HepG2 (cell line): ENCODE measurements around the gene ABHD17C. TPM values are rescaled to one million over a fixed set of nuclear protein-coding genes. Genes with fewer than 3 reads are reported as not detected.

Experiments used
- ATAC-seq: fragments of 200-7000 bp; cut with Tn5 transposase; 3 replicates; pipeline ENCODE4 v1.9.1; 2020; ENCODE audit warnings: mild to moderate bottlenecking, moderate library complexity
- BruUV-seq: library from RNA; stranded (reverse); fragments of 400-500 nt; replicated peaks from 2 replicates; lab custom pipeline; 2021; lab: Mats Ljungman, UMichigan
- CTCF ChIA-PET: fragments of 300-600 bp; formaldehyde crosslinking; extraction: SDS; loops from one replicate; lab custom pipeline; 2021; ENCODE audit warnings: low total read pairs, inconsistent platforms, low intra/inter-chr PET ratio; lab: Yijun Ruan, JAX
- POLR2A ChIA-PET: fragments of 350-600 bp; sonication (Branson Sonifier 250); formaldehyde crosslinking; loops from one replicate; lab custom pipeline; 2020; ENCODE audit warnings: antibody characterized with exemption, inconsistent platforms; lab: Yijun Ruan, JAX
- DNase-seq: peaks from one replicate; pipeline ENCODE4 v3.0.0-alpha.2; 2015; ENCODE audit warnings: low spot score
- FAIRE-seq: peaks from 3 replicates; lab custom pipeline; 2011; peaks lifted over from hg19 to GRCh38; lab: Jason Lieb, UNC
- H2AFZ ChIP-seq: one replicate; pipeline ENCODE4 v1.6.1; 2011; ENCODE audit warnings: low read length, inconsistent platforms
- H3K27ac ChIP-seq: fragments of 300-600 bp; 3 replicates; pipeline ENCODE4 v1.8.0; 2011; ENCODE audit warnings: mixed run types, mild to moderate bottlenecking, mixed read lengths, low read length, inconsistent platforms; ENCODE audit not compliant: insufficient read depth; ENCODE audit errors: extremely low read length
- H3K27me3 ChIP-seq, 2 experiments: fragments of 200-600 bp in 1 of 2; 2 replicates in 1 of 2; 3 replicates in 1 of 2; pipeline versions ENCODE4 v1.6.0 to v1.8.0; 2011; ENCODE audit warnings: low read length in 2 of 2, mild to moderate bottlenecking in 2 of 2, moderate library complexity in 2 of 2, inconsistent platforms in 1 of 2; ENCODE audit not compliant: insufficient read depth in 2 of 2, control insufficient read depth in 1 of 2
- H3K36me3 ChIP-seq, 2 experiments: fragments of 200-600 bp in 1 of 2; replicated peaks in 1 of 2; 2 replicates in 1 of 2; 3 replicates in 1 of 2; pipeline versions ENCODE4 v1.5.1 to v1.8.0; 2011; ENCODE audit warnings: low read length in 2 of 2, inconsistent platforms in 1 of 2; ENCODE audit not compliant: insufficient read depth in 2 of 2, control insufficient read depth in 1 of 2
- H3K4me1 ChIP-seq: 2 replicates; pipeline ENCODE4 v1.5.1; 2012; ENCODE audit warnings: low read length, inconsistent platforms; ENCODE audit not compliant: insufficient read depth
- H3K4me2 ChIP-seq: 2 replicates; pipeline ENCODE4 v1.6.0; 2011; ENCODE audit warnings: low read depth, low read length, inconsistent platforms
- H3K4me3 ChIP-seq, 3 experiments: fragments of 200-600 bp in 1 of 3; sonication (generic), shearing (Covaris generic) in 1 of 3; replicated peaks in 1 of 3; 2 replicates each; pipeline ENCODE4 v1.5.1; 2011 to 2016; ENCODE audit warnings: low read length in 3 of 3, inconsistent platforms in 2 of 3, low read depth in 2 of 3, mild to moderate bottlenecking in 2 of 3, control low read depth in 1 of 3, mixed read lengths in 1 of 3; ENCODE audit not compliant: insufficient read depth in 1 of 3
- H3K79me2 ChIP-seq: one replicate; pipeline ENCODE4 v1.6.1; 2011; ENCODE audit warnings: low read length, inconsistent platforms; ENCODE audit not compliant: insufficient read depth
- H3K9ac ChIP-seq: 2 replicates; pipeline ENCODE4 v1.6.0; 2011; ENCODE audit warnings: mild to moderate bottlenecking, low read depth, low read length, inconsistent platforms; ENCODE audit not compliant: insufficient read depth
- H3K9me3 ChIP-seq: 2 replicates; pipeline ENCODE4 v1.5.1; 2012; ENCODE audit warnings: mild to moderate bottlenecking, low read length
- H4K20me1 ChIP-seq: 2 replicates; pipeline ENCODE4 v1.6.0; 2011; ENCODE audit warnings: inconsistent platforms, mild to moderate bottlenecking, low read length, moderate library complexity; ENCODE audit not compliant: insufficient read depth
- ASH2L ChIP-seq: fragments of 300-600, 200-600 bp; sonication (generic); IDR thresholded peaks from 2 replicates; pipeline ENCODE4 v1.7.0; 2017; ENCODE audit warnings: low read depth, mild to moderate bottlenecking, moderate library complexity, mixed read lengths, low read length; ENCODE audit not compliant: insufficient read length
- CENPX ChIP-seq: sonication (generic); formaldehyde crosslinking; IDR thresholded peaks from 2 replicates; pipeline ENCODE4 v1.9.0; 2021; ENCODE audit warnings: mild to moderate bottlenecking, missing genetic modification reagents, moderate library complexity
- DPF2 ChIP-seq: sonication (generic); formaldehyde crosslinking; IDR thresholded peaks from 2 replicates; pipeline ENCODE4 v1.4.0; 2020; ENCODE audit warnings: mild to moderate bottlenecking, low read depth, missing genetic modification reagents, borderline replicate concordance
- ELF3 ChIP-seq: IDR thresholded peaks from 2 replicates; pipeline ENCODE4 v1.6.1; 2016; ENCODE audit warnings: missing genetic modification reagents, missing compliant biosample characterization
- HNRNPLL ChIP-seq: fragments of 200-400 bp; formaldehyde crosslinking; IDR thresholded peaks from 2 replicates; pipeline ENCODE4 v1.6.1; 2017; ENCODE audit warnings: mild to moderate bottlenecking, low read depth, low read length; ENCODE audit not compliant: poor library complexity, severe bottlenecking
- JDP2 ChIP-seq: sonication (generic); formaldehyde crosslinking; IDR thresholded peaks from 2 replicates; pipeline ENCODE4 v1.8.1; 2022; ENCODE audit warnings: missing genetic modification reagents, borderline replicate concordance
- KDM1A ChIP-seq: IDR thresholded peaks from 2 replicates; pipeline ENCODE4 v1.6.1; 2016; ENCODE audit warnings: missing compliant biosample characterization
- NFYB ChIP-seq: sonication (generic); formaldehyde crosslinking; IDR thresholded peaks from 2 replicates; pipeline ENCODE4 v1.4.0; 2020; ENCODE audit warnings: missing genetic modification reagents
- SATB2 ChIP-seq: sonication (generic); formaldehyde crosslinking; IDR thresholded peaks from 2 replicates; pipeline ENCODE4 v1.5.0; 2020; ENCODE audit warnings: missing genetic modification reagents
- SNRNP70 ChIP-seq: fragments of 200-400 bp; formaldehyde crosslinking; IDR thresholded peaks from 2 replicates; pipeline ENCODE4 v1.6.1; 2017; ENCODE audit warnings: mild to moderate bottlenecking, low read depth, low read length, moderate library complexity
- ZC3H4 ChIP-seq: sonication (generic); formaldehyde crosslinking; IDR thresholded peaks from 2 replicates; pipeline ENCODE4 v1.4.0; 2020; ENCODE audit warnings: missing genetic modification reagents, borderline replicate concordance
- ZNF7 ChIP-seq: IDR thresholded peaks from 2 replicates; pipeline ENCODE4 v1.6.1; 2016; ENCODE audit warnings: missing biosample characterization, missing genetic modification reagents
- ZNF724P ChIP-seq: sonication (generic); formaldehyde crosslinking; IDR thresholded peaks from 2 replicates; pipeline ENCODE4 v1.8.0; 2022; ENCODE audit warnings: missing genetic modification reagents, borderline replicate concordance
- WGBS: methylation state at CpG from one replicate; pipeline ENCODE4 v1.1.6; 2017; ENCODE audit warnings: low lambda C conversion rate; 5-methylcytosine and 5-hydroxymethylcytosine counted together
- in situ Hi-C: cut with HindIII; loops from 2 replicates; pipeline ENCODE4 v1.10.0; 2017; ENCODE audit warnings: low pct_unique_long_range_greater_than_20kb; ENCODE audit not compliant: extremely low pct_ligation_motif_present
- intact Hi-C: fragments of 100-400 bp; cut with micrococcal nuclease; formaldehyde crosslinking; loops from one replicate; pipeline ENCODE4 v1.10.0; 2022; ENCODE audit not compliant: unreplicated experiment
- polyA plus RNA-seq, 8 experiments: library from polyadenylated mRNA; depleted of rRNA in 3 of 8; stranded (reverse) in 7 of 8; unstranded in 1 of 8; fragments of >200 nt; fragmentation: Illumina TruSeq in 4 of 8; extraction: Trizol in 4 of 8; gene quantifications; 2 replicates each; pipeline versions ENCODE4 v1.2.1 to v1.2.3, GENCODE V29; 2011 to 2016; ENCODE audit warnings: low read depth in 4 of 8, missing spikeins in 1 of 8, mixed read lengths in 1 of 8; ENCODE audit not compliant: insufficient read depth in 1 of 8
- total RNA-seq, 5 experiments: library from RNA; depleted of rRNA; stranded (reverse); fragments of >200 nt; fragmentation: Illumina TruSeq; extraction: Trizol; gene quantifications; 2 replicates each; pipeline ENCODE4 v1.2.3, GENCODE V29; 2016; ENCODE audit warnings: low read depth in 1 of 5
- TF ChIP-seq, protein P1 (sequence below): sonication (generic); formaldehyde crosslinking; IDR thresholded peaks from 2 replicates; pipeline ENCODE4 v1.5.0; 2020; ENCODE audit warnings: missing genetic modification reagents
- TF ChIP-seq, protein P2 (sequence below): sonication (generic); formaldehyde crosslinking; IDR thresholded peaks from 2 replicates; pipeline ENCODE4 v1.9.0; 2021; ENCODE audit warnings: missing genetic modification reagents, mild to moderate bottlenecking, borderline replicate concordance
- TF ChIP-seq, protein P3 (sequence below): sonication (generic); formaldehyde crosslinking; IDR thresholded peaks from 2 replicates; pipeline ENCODE4 v1.5.1; 2020; ENCODE audit warnings: missing genetic modification reagents, mild to moderate bottlenecking, borderline replicate concordance
- TF ChIP-seq, protein P4 (sequence below): sonication (generic); formaldehyde crosslinking; IDR thresholded peaks from 2 replicates; pipeline ENCODE4 v1.4.0; 2020; ENCODE audit warnings: mild to moderate bottlenecking, missing genetic modification reagents
- TF ChIP-seq, protein P5 (sequence below): sonication (generic); formaldehyde crosslinking; IDR thresholded peaks from 2 replicates; pipeline ENCODE4 v1.4.0; 2020; ENCODE audit warnings: mild to moderate bottlenecking, low read depth, missing genetic modification reagents

Gene ABHD17C
- total and polyA plus RNA-seq, 2 of the 13 experiments (the other 11 are each of a cell fraction or from before 2014, with no cell fraction given): 2.9 to 3.9 TPM

DNA sequence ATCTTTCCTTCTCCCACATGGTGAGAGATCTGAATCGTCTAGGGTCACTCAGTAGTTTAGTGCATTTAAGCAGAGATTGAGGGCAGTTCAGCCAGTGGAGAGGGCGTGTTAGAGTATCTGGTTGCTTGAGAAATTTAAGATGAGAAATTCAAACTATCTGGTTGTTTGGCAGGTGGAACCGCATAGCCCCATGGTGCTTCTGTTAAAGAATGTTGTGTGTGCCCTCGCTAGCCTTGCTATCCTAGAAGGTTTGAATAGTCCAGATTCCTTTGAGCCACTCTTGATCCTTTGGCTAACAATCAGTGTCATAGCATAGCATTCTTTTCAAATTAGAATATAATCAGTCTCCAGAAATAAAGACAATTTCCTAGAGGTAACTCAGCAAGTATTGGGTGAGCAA is 32.1 kb downstream of the ABHD17C start:
- H3K79me2 ChIP-seq: no peaks in the 10 kb centered on the region
- H3K27ac ChIP-seq: no peak overlapping the region
- CTCF ChIA-PET: no interaction called here
- H4K20me1 ChIP-seq: no peaks in the 10 kb centered on the region
- FAIRE-seq (no peak), ATAC-seq (no peak), DNase-seq (peak; percentile 21)
- H3K36me3 ChIP-seq: no peaks in the 10 kb centered on the region; a peak in 1 of 5 replicates
- 94% methylated on average over 4 of the region's 4 CpGs for WGBS
- no peak overlapping the region for H3K4me2 ChIP-seq
- H3K4me3 ChIP-seq: no peak overlapping the region
- intact Hi-C loops: no loop called here
- no TSS peak for BruUV-seq
- H2AFZ ChIP-seq: no peak overlapping the region
- no peaks in the 10 kb centered on the region for H3K4me1 ChIP-seq
- TF ChIP-seq SATB2 (CRISPR knock-in tag) (no peak), KDM1A (CRISPR knock-in tag) (no peak), ZNF7 (CRISPR knock-in tag) (no peak), ZC3H4 (CRISPR knock-in tag) (no peak), ZNF724P (CRISPR knock-in tag) (no peak), ASH2L (no peak), ELF3 (CRISPR knock-in tag) (no peak), JDP2 (no peak), SNRNP70 (no peak), HNRNPLL (no peak), NFYB (CRISPR knock-in tag) (no peak), DPF2 (CRISPR knock-in tag) (no peak), CENPX (CRISPR knock-in tag) (no peak)
- TF ChIP-seq, protein P1, sequence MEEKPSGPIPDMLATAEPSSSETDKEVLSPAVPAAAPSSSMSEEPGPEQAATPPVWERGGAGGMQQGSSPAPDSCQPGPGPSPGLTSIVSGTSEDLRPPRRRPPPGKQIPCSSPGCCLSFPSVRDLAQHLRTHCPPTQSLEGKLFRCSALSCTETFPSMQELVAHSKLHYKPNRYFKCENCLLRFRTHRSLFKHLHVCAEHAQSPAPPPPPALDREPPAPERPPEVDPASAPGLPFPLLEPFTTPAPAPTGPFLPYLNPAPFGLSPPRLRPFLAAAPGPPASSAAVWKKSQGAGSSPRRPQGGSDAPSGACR (CRISPR knock-in tag): no peak
- TF ChIP-seq, protein P2, sequence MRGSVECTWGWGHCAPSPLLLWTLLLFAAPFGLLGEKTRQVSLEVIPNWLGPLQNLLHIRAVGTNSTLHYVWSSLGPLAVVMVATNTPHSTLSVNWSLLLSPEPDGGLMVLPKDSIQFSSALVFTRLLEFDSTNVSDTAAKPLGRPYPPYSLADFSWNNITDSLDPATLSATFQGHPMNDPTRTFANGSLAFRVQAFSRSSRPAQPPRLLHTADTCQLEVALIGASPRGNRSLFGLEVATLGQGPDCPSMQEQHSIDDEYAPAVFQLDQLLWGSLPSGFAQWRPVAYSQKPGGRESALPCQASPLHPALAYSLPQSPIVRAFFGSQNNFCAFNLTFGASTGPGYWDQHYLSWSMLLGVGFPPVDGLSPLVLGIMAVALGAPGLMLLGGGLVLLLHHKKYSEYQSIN (CRISPR knock-in tag): no peak
- TF ChIP-seq, protein P3, sequence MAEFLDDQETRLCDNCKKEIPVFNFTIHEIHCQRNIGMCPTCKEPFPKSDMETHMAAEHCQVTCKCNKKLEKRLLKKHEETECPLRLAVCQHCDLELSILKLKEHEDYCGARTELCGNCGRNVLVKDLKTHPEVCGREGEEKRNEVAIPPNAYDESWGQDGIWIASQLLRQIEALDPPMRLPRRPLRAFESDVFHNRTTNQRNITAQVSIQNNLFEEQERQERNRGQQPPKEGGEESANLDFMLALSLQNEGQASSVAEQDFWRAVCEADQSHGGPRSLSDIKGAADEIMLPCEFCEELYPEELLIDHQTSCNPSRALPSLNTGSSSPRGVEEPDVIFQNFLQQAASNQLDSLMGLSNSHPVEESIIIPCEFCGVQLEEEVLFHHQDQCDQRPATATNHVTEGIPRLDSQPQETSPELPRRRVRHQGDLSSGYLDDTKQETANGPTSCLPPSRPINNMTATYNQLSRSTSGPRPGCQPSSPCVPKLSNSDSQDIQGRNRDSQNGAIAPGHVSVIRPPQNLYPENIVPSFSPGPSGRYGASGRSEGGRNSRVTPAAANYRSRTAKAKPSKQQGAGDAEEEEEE (CRISPR knock-in tag): no peak
- TF ChIP-seq, protein P4, sequence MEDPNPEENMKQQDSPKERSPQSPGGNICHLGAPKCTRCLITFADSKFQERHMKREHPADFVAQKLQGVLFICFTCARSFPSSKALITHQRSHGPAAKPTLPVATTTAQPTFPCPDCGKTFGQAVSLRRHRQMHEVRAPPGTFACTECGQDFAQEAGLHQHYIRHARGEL (CRISPR knock-in tag): no peak
- TF ChIP-seq, protein P5, sequence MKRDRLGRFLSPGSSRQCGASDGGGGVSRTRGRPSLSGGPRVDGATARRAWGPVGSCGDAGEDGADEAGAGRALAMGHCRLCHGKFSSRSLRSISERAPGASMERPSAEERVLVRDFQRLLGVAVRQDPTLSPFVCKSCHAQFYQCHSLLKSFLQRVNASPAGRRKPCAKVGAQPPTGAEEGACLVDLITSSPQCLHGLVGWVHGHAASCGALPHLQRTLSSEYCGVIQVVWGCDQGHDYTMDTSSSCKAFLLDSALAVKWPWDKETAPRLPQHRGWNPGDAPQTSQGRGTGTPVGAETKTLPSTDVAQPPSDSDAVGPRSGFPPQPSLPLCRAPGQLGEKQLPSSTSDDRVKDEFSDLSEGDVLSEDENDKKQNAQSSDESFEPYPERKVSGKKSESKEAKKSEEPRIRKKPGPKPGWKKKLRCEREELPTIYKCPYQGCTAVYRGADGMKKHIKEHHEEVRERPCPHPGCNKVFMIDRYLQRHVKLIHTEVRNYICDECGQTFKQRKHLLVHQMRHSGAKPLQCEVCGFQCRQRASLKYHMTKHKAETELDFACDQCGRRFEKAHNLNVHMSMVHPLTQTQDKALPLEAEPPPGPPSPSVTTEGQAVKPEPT: no peak
- TF ChIP-seq, all 625 proteins: peak for 0
- POLR2A ChIA-PET: no interaction called here
- H3K27me3 ChIP-seq: no peaks in the 10 kb centered on the region
- H3K9ac ChIP-seq: no peak overlapping the region
- in situ Hi-C loops: no loop called here
- H3K9me3 ChIP-seq: no peaks in the 10 kb centered on the region
